ENCODE results near the gene PTPRD.

Gene PTPRD

DNA sequence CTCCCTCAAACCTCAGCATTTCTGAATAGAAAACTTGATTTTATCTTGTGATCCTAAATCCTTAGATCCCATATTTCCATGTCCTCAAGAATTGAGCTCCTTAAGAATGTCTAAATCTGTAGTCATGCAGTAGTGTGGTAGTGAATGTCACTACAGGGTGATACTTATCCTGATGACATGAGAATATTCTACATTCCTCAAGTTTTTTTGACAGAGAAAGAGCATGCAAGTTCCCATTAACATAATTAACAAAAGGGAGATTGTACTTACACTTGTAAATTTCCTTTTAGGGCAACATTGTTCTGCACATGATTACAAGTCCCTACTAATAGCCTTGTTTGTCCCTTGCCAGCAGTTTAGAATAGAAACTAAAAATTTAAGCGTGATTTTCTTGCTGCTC lies 352.3 kb downstream of the PTPRD start:
- no peak for DNase-seq

DNA sequence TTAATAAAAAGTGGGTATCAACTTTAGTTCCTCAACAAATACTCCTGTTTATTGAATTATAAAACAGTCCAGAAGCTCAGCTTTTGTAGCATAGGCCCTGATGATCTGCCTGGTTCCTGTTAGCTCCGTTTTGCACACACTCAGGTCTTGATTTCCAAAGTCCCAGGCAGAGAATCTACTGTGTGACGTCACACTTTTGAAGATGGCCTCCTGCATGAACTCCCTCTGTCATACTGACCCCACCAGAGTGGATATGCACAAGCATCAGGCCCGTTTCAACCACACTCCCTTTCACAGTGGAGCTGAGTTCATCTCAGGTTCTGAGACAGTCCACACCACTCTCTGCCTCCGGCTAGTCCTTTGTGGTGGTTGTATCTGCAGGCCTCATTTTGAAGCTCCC lies 353.1 kb downstream of the PTPRD start:
- DNase-seq: no peak

DNA sequence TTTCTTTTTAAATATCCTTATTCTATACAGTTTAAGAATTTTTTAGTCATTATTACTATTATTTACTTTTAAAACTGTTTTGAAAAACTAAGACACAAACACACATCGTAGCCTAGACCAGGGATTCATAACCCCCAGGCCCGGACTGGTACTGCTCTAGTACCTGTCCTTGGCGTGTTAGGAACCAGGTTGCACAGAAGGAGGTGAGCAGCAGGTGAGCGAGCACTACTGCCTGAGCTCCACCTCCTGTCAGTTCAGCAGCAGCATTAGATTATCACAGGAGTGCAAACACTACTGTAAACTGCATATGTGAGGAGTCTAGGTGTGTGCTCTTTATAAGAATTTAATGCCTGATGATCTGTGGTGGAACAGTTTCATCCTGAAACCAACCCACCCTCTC lies 357.0 kb downstream of the PTPRD start:
- no peak for DNase-seq

GRCh38 chr9:10254338-10254737 lies 358.5 kb downstream of the PTPRD start:
- no peak for DNase-seq

DNA sequence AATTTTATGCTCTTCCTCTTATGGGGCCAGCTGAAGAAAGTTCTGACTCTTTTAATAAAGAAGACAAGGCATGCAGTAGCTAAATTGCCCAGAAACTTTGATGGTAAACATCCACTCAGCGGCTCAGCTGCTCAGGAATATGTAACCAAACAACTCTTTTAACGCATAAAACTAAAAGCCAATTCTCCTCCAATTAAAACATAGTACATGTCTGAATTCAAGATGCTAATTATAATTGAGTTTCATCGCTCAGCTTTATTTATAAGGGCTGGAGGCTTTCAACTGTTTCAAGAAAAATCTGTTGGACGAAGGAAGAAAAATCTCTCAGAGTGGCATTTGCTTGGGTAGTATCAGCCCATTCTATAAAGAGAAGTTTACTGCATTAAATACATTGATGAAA lies 359.5 kb downstream of the PTPRD start:
- DNase-seq: no peak

GRCh38 chr9:10252174-10252573 lies 360.6 kb downstream of the PTPRD start:
- no peak for DNase-seq

GRCh38 chr9:10251490-10251889 lies 361.3 kb downstream of the PTPRD start:
- DNase-seq: no peak

DNA sequence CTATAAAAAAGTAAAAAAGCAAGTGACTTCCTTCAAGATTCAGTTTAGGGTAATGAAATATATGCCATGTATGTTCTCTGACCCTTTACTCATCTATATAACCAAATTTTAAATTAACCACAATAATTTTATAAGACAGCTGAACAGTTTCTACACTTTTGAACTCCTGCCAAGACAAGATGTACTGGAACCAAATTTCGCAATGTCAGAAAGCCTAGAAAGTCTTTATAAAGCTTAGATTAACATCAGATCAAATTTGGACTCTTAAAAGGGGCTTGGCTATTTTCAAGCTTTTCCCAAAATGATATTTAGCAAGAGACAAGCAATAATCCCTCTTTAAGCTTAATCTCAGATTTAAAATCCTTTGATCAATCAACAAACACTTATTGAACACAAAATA lies 362.6 kb downstream of the PTPRD start:
- DNase-seq: no peak

DNA sequence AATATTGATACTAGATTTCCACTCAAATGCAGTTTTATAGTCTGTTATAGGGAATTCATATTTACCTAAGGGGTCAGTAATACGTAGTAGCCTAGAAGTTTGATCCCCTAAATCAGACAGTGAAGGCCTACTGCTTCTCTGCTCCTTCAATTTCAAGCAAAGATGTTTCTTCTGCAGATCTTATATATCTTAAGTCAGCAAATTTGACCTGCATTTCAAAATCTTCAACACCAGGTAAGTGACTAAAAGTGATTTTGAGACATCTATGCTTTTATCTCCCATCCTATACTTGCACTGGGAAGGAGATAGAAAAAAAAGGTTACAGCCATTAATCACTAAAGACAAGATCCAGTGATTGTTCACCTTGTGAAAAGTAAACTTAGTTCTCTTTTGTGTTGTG lies 363.9 kb downstream of the PTPRD start:
- DNase-seq: no peak

GRCh38 chr9:10242255-10242654 lies 370.5 kb downstream of the PTPRD start:
- DNase-seq: no peak

- DNase-seq: no peak
These were observed 374.7 kb downstream of the PTPRD start for GRCh38 chr9:10238087-10238486.

DNA sequence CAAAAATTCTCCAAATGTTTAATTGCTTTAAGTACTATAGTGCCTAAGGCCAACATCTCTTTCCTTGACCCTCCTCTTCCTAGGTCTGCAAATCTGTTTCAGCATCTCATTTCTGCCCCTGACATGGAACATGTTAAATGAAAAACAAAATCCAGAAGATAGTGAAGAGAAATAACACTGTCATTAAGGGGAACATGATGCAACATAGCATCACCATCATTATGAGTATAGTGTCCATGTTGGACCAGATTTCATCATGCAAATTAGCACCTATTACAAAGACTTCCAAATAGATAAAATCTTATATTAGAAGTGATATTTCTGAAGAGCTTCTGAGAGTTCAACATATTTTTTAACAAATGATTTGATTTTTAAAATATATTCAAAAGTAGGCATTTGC lies 375.2 kb downstream of the PTPRD start:
- no peak for DNase-seq

GRCh38 chr9:10236161-10236560 lies 376.6 kb downstream of the PTPRD start:
- DNase-seq: no peak

DNA sequence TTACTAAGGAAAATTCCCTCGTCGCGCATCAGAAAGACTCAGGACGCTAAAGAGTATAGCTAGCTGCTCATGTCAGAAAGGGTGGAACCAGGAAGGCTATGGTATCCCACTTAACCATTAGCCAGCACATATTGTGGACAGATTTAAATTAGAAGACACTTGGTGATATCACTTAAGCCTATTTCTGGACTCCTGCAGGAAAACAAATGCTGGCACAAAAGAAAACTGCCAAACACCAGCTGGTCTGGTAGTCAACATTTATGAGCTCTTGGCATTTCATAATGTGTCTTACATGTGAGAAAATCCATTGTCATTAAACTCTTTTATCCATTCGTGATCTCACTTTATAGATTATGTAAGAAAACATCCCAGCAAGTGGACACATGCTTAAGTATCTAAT lies 377.4 kb downstream of the PTPRD start:
- DNase-seq: no peak

- peak; percentile 32 for DNase-seq
These were observed 380.4 kb downstream of the PTPRD start for GRCh38 chr9:10232352-10232930.

- no peak for DNase-seq
These were observed 382.3 kb downstream of the PTPRD start for GRCh38 chr9:10230512-10230911.

DNA sequence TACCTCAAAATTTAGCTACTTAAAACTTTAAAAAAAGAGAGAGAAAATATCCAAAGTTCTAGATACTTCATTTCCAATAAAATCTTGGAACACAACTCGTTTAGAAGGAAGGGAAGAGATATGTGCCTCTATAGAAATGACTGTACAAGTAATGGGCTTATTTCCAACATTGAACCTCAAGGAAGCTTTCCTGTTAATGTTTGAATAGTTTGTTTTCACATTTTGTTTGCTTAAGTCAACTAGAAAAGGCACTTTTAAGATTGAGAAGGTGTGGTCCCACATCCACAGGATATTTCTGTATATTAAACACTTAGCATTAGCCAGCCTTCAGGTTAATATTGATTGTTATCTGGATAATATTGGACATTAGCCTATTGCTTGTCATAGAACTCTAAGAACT lies 384.7 kb downstream of the PTPRD start:
- no peak for DNase-seq

DNA sequence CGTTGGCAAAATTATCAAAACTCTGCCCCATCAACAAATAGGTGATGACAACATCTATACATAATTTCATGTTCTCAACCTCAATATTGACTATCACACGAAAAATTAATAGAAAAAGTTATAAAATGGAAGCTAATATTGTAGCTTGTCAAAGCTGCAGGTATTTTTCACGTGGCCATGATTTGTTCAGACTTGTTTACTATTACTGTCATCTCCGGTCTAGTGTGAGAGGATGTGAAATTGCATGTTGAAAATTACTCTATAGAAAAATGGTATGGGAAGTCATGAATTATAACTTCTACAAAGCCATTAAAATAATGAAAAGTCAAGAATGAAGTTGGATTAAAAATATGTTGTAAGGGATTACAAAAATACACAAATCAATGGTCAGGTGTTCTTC lies 385.8 kb downstream of the PTPRD start:
- no peak for DNase-seq

- DNase-seq: no peak
These were observed 400.1 kb downstream of the PTPRD start for GRCh38 chr9:10212702-10213101.

GRCh38 chr9:10208691-10209069 lies 404.1 kb downstream of the PTPRD start:
- no peak for DNase-seq

GRCh38 chr9:10204276-10204675 lies 408.5 kb downstream of the PTPRD start:
- DNase-seq: no peak

- no peak for DNase-seq
These were observed 439.2 kb downstream of the PTPRD start for GRCh38 chr9:10173561-10173960.

- DNase-seq: no peak
These were observed 440.3 kb downstream of the PTPRD start for GRCh38 chr9:10172476-10172875.

- DNase-seq: no peak
These were observed 444.6 kb downstream of the PTPRD start for GRCh38 chr9:10168241-10168640.

GRCh38 chr9:10148796-10149195 lies 464.0 kb downstream of the PTPRD start:
- DNase-seq: no peak
